SU-DHL-6 (cell line): ENCODE results near the gene NELFB.

Source experiments
- EZH2phosphoT487 ChIP-seq: fragments of 200-600 bp; sonication (generic), shearing (Covaris generic); conservative IDR thresholded peaks from 2 replicates; pipeline ENCODE4 v1.6.1; 2018; ENCODE audit warnings: mild to moderate bottlenecking, antibody characterized with exemption, low read length, moderate library complexity, mixed read lengths
- TF ChIP-seq, protein P1 (sequence below): fragments of 200-600 bp; sonication (generic); IDR thresholded peaks from one replicate; pipeline ENCODE4 v1.5.1; 2017; ENCODE audit warnings: antibody characterized with exemption, mild to moderate bottlenecking, low read length, moderate library complexity; ENCODE audit not compliant: insufficient read depth, poor library complexity, severe bottlenecking

DNA sequence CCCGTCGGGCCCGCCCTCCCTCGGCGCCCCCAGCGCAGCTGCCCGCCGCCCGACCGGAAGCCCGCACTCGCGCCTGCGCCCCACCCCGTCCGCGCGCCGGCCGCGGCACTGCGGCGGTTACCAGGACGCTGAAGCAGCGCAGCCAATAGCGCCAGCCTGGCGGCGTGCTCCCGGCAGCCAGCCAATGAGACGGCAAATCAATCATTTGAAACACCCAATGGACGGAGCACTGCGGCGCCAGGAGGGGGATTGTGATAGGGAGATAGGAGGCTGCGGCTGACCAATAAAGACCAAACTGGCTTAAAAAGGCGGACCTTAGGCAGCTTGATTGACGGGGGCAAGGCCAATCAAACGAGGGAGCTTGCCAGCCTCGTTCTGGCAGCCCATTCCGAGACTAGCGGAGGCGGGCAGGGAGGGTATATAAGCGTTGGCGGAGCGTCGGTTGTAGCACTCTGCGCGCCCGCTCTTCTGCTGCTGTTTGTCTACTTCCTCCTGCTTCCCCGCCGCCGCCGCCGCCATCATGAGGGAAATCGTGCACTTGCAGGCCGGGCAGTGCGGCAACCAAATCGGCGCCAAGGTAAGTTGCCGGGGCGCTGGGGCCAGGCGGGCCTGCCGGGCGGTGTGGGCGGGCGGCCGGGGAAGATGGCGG is 14.2 kb upstream of the NELFB start, which contains the start of gene TUBB4B:
- TF ChIP-seq, protein P1, sequence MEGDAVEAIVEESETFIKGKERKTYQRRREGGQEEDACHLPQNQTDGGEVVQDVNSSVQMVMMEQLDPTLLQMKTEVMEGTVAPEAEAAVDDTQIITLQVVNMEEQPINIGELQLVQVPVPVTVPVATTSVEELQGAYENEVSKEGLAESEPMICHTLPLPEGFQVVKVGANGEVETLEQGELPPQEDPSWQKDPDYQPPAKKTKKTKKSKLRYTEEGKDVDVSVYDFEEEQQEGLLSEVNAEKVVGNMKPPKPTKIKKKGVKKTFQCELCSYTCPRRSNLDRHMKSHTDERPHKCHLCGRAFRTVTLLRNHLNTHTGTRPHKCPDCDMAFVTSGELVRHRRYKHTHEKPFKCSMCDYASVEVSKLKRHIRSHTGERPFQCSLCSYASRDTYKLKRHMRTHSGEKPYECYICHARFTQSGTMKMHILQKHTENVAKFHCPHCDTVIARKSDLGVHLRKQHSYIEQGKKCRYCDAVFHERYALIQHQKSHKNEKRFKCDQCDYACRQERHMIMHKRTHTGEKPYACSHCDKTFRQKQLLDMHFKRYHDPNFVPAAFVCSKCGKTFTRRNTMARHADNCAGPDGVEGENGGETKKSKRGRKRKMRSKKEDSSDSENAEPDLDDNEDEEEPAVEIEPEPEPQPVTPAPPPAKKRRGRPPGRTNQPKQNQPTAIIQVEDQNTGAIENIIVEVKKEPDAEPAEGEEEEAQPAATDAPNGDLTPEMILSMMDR, result no peak
- TF ChIP-seq EZH2phosphoT487, result no peak
